Cardiac muscle cell (in vitro differentiated cells and primary cell): ENCODE data around the gene POLA2. TPM values are rescaled to one million over a fixed set of nuclear protein-coding genes. Genes with fewer than 3 reads are reported as not detected.

Source experiments
- DNase-seq, 2 donors: peaks; one replicate each; pipeline versions ENCODE4 v3.0.0 to v3.0.0-alpha.2; 2010 to 2017; ENCODE audit warnings: low read depth in 1 of 2, low spot score in 1 of 2
- H3K27ac ChIP-seq: fragments of 200-600 bp; sonication (generic); 2 replicates; pipeline ENCODE4 v1.5.1; 2016
- H3K27me3 ChIP-seq: fragments of 200-600 bp; sonication (generic); 2 replicates; pipeline ENCODE4 v1.6.0; 2016; ENCODE audit warnings: control low read depth
- H3K36me3 ChIP-seq: fragments of 200-600 bp; sonication (generic); 2 replicates; pipeline ENCODE4 v1.5.1; 2016; ENCODE audit warnings: control low read depth
- H3K4me1 ChIP-seq: fragments of 200-600 bp; sonication (generic); 2 replicates; pipeline ENCODE4 v1.8.1; 2017; ENCODE audit warnings: low read depth, mild to moderate bottlenecking, mixed run types
- H3K4me3 ChIP-seq: fragments of 200-600 bp; sonication (generic); 2 replicates; pipeline ENCODE4 v1.5.1; 2016; ENCODE audit warnings: mild to moderate bottlenecking
- H3K9me3 ChIP-seq: fragments of 200-600 bp; sonication (generic); 2 replicates; pipeline ENCODE4 v1.5.1; 2017; ENCODE audit warnings: low read depth, mild to moderate bottlenecking, control low read depth
- polyA plus RNA-seq: library from polyadenylated mRNA; unstranded; fragments of >200 nt; fragmentation: Nextera tagmentation; extraction: Ambion mirVana; gene quantifications from 2 replicates; pipeline ENCODE4 v1.2.1, GENCODE V29; 2016
- total RNA-seq: library from RNA; depleted of rRNA; stranded (reverse); fragments of >200 nt; gene quantifications from 2 replicates; pipeline ENCODE4 v1.2.3, GENCODE V29; 2016
- TF ChIP-seq, protein P1 (sequence below): IDR thresholded peaks from 2 replicates; pipeline ENCODE4 v1.5.1; 2012; ENCODE audit warnings: low read depth, mild to moderate bottlenecking, low read length

The POLA2 gene
- total and polyA plus RNA-seq, 2 experiments from 2014 or later, result 20.3 to 31.7 TPM

- no peak overlapping the region for H3K4me3 ChIP-seq
- no peaks in the 10 kb centered on the region for H3K36me3 ChIP-seq
- DNase-seq, result no peak
- peaks cover 3% of the 10 kb centered on the region for H3K4me1 ChIP-seq
- no peaks in the 10 kb centered on the region for H3K9me3 ChIP-seq
- H3K27ac ChIP-seq, result no peak overlapping the region
- peaks cover 3% of the 10 kb centered on the region for H3K27me3 ChIP-seq
- TF ChIP-seq, protein P1, sequence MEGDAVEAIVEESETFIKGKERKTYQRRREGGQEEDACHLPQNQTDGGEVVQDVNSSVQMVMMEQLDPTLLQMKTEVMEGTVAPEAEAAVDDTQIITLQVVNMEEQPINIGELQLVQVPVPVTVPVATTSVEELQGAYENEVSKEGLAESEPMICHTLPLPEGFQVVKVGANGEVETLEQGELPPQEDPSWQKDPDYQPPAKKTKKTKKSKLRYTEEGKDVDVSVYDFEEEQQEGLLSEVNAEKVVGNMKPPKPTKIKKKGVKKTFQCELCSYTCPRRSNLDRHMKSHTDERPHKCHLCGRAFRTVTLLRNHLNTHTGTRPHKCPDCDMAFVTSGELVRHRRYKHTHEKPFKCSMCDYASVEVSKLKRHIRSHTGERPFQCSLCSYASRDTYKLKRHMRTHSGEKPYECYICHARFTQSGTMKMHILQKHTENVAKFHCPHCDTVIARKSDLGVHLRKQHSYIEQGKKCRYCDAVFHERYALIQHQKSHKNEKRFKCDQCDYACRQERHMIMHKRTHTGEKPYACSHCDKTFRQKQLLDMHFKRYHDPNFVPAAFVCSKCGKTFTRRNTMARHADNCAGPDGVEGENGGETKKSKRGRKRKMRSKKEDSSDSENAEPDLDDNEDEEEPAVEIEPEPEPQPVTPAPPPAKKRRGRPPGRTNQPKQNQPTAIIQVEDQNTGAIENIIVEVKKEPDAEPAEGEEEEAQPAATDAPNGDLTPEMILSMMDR, result no peak
Observed at GRCh38 chr11:65221026-65221425, 40.7 kb upstream of the POLA2 start.

DNA sequence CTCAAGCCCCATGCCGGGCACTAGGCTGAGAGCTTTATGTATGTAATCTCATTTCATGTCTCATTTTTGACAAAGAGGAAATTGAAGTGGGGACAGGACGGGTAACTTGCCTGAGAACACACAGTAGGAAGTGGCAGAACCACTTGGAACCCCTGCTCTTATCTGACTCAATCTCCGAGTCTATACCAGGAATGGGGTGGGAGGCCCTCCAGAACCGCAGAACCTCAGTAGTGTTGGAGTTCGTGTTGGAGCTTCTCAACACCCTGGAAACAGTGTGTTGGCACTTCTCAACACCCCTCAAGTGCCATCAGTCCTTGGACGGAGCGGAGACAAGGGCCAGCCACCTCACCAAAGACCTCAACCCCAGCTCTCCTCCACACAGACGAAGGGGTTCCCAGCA lies 38.8 kb upstream of the POLA2 start:
- H3K9me3 ChIP-seq, result no peaks in the 10 kb centered on the region
- peaks cover 8% of the 10 kb centered on the region for H3K27me3 ChIP-seq
- no peaks in the 10 kb centered on the region for H3K36me3 ChIP-seq
- peaks cover 3% of the 10 kb centered on the region for H3K4me1 ChIP-seq
- no peak overlapping the region for H3K27ac ChIP-seq
- no peak for DNase-seq
- TF ChIP-seq, protein P1, result no peak
- H3K4me3 ChIP-seq, result no peak overlapping the region

DNA sequence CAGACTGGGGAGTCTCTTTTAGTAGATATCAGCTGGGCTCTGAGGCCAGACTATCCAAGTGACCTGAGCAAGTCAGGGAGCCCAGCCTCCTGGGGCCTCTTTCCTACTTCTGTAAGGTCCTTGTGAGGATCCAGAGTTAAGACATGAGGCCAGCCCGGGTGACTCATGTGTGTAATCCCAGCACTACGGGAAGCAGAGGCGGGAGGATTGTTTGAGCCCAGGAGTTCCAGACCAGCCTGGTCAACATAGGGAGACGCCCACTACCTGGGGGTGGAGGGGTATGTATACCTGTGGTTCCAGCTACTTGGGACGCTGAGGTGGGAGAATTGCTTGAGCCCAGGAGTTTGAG lies 36.9 kb upstream of the POLA2 start:
- TF ChIP-seq, protein P1, result no peak
- no peaks in the 10 kb centered on the region for H3K36me3 ChIP-seq
- peak in 1 of 2 donors; percentile 72 for DNase-seq
- peaks cover 3% of the 10 kb centered on the region for H3K4me1 ChIP-seq
- H3K9me3 ChIP-seq, result no peaks in the 10 kb centered on the region
- no peak overlapping the region for H3K27ac ChIP-seq
- no peak overlapping the region for H3K4me3 ChIP-seq
- peaks cover 8% of the 10 kb centered on the region for H3K27me3 ChIP-seq

- peak; percentile 49 to 74 for DNase-seq
- Histone ChIP-seq H3K27ac (no peak overlapping the region), H3K4me3 (peak overlapping the region; percentile 19), H3K36me3 (no peaks in the 10 kb centered on the region), H3K9me3 (no peaks in the 10 kb centered on the region), H3K4me1 (no peaks in the 10 kb centered on the region), H3K27me3 (peaks cover 8% of the 10 kb centered on the region)
- TF ChIP-seq, protein P1, result peak; percentile 64
Observed at GRCh38 chr11:65225279-65226102, 36.3 kb upstream of the POLA2 start.

- Histone ChIP-seq H3K27ac (no peak overlapping the region), H3K36me3 (no peaks in the 10 kb centered on the region), H3K4me3 (peak overlapping the region; percentile 19), H3K27me3 (peaks cover 8% of the 10 kb centered on the region), H3K4me1 (no peaks in the 10 kb centered on the region), H3K9me3 (no peaks in the 10 kb centered on the region)
- no peak for DNase-seq
- TF ChIP-seq, protein P1, result no peak
Observed at GRCh38 chr11:65226103-65226442, 35.7 kb upstream of the POLA2 start.
